Astrocyte (in vitro differentiated cells and primary cell): ENCODE results near the gene USP22. TPM values are rescaled to one million over a fixed set of nuclear protein-coding genes. Genes with fewer than 3 reads are reported as not detected.

ENCODE experiments used
- DNase-seq: peaks from one replicate; pipeline ENCODE4 v3.0.0-alpha.2; 2010; ENCODE audit warnings: low read depth
- FAIRE-seq: peaks from 2 replicates; lab custom pipeline; 2011; peaks lifted over from hg19 to GRCh38; lab: Jason Lieb, UNC
- H2AFZ ChIP-seq: 2 replicates; pipeline ENCODE4 v1.6.0; 2012; ENCODE audit warnings: low read depth, low read length, inconsistent platforms
- H3K27ac ChIP-seq: 2 replicates; pipeline ENCODE4 v1.5.1; 2011; ENCODE audit warnings: low read depth, low read length, inconsistent platforms
- H3K27me3 ChIP-seq: 2 replicates; pipeline ENCODE4 v1.6.0; 2011; ENCODE audit warnings: low read length, inconsistent platforms; ENCODE audit not compliant: insufficient read depth
- H3K36me3 ChIP-seq: 2 replicates; pipeline ENCODE4 v1.5.1; 2011; ENCODE audit warnings: low read length, inconsistent platforms; ENCODE audit not compliant: insufficient read depth
- H3K4me1 ChIP-seq: 2 replicates; pipeline ENCODE4 v1.5.1; 2011; ENCODE audit warnings: low read length, inconsistent platforms; ENCODE audit not compliant: insufficient read depth
- H3K4me2 ChIP-seq: 2 replicates; pipeline ENCODE4 v1.6.0; 2012; ENCODE audit warnings: low read length, inconsistent platforms
- H3K4me3 ChIP-seq: 2 replicates; pipeline ENCODE4 v1.5.1; 2011; ENCODE audit warnings: low read depth, mild to moderate bottlenecking, low read length, inconsistent platforms; ENCODE audit not compliant: insufficient read depth
- H3K79me2 ChIP-seq: 2 replicates; pipeline ENCODE4 v1.6.0; 2012; ENCODE audit warnings: mild to moderate bottlenecking, low read length, inconsistent platforms; ENCODE audit not compliant: insufficient read depth
- H3K9ac ChIP-seq: 2 replicates; pipeline ENCODE4 v1.6.0; 2012; ENCODE audit warnings: mild to moderate bottlenecking, low read length, inconsistent platforms
- H3K9me3 ChIP-seq: 2 replicates; pipeline ENCODE4 v1.5.1; 2012; ENCODE audit warnings: low read depth, mild to moderate bottlenecking, low read length, inconsistent platforms; ENCODE audit not compliant: insufficient read depth
- H4K20me1 ChIP-seq: 2 replicates; pipeline ENCODE4 v1.6.0; 2012; ENCODE audit warnings: low read length, inconsistent platforms; ENCODE audit not compliant: insufficient read depth
- H3K27ac Mint-ChIP-seq: one replicate; pipeline ENCODE4 v1.8.0; 2021; ENCODE audit warnings: mild to moderate bottlenecking, mixed read lengths; ENCODE audit not compliant: unreplicated experiment
- H3K27me3 Mint-ChIP-seq: one replicate; pipeline ENCODE4 v1.8.0; 2021; ENCODE audit warnings: low read depth, mixed read lengths; ENCODE audit not compliant: unreplicated experiment
- H3K36me3 Mint-ChIP-seq: one replicate; pipeline ENCODE4 v1.8.0; 2021; ENCODE audit warnings: low read depth, mixed read lengths; ENCODE audit not compliant: unreplicated experiment
- H3K4me1 Mint-ChIP-seq: one replicate; pipeline ENCODE4 v1.8.0; 2021; ENCODE audit warnings: low read depth, mixed read lengths; ENCODE audit not compliant: unreplicated experiment
- H3K4me3 Mint-ChIP-seq: one replicate; pipeline ENCODE4 v1.8.0; 2021; ENCODE audit warnings: mild to moderate bottlenecking, moderate library complexity, mixed read lengths; ENCODE audit not compliant: unreplicated experiment
- H3K9me3 Mint-ChIP-seq: one replicate; pipeline ENCODE4 v1.8.0; 2021; ENCODE audit warnings: mild to moderate bottlenecking, mixed read lengths; ENCODE audit not compliant: unreplicated experiment
- EZH2 ChIP-seq: IDR thresholded peaks from 2 replicates; pipeline ENCODE4 v1.6.1; 2012; ENCODE audit warnings: mild to moderate bottlenecking, low read length, inconsistent platforms; ENCODE audit not compliant: insufficient read depth
- total RNA-seq: library from RNA; stranded (reverse); gene quantifications from 2 replicates; pipeline ENCODE4 v1.2.1, GENCODE V29; 2021
- TF ChIP-seq, protein P1 (sequence below): IDR thresholded peaks from 2 replicates; pipeline ENCODE4 v1.5.1; 2011; ENCODE audit warnings: low read depth, mild to moderate bottlenecking, inconsistent platforms, low read length, moderate library complexity; ENCODE audit not compliant: insufficient read depth

USP22 gene
- total RNA-seq, 1 donor from 2014 or later = 266 TPM

DNA sequence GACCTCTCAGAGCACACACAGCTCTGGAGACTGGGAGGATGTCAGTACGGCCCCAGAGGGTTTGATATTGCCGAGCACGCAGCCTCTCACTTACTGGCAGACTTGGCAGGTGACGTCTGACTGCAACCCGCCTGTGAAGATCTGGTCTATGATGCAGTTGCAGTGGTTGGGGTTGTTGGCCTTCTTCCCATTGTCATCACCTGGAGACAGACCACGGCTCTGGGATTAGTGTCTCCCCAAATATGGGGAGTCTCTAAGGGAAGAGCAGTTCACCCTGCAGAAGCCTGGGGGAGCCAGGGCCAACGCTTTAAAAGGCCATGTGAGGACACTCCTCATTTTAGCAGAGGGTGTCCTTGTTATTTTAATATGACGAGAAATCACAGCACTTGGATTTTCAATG is 30.1 kb downstream of the USP22 start:
- Mint-ChIP-seq H3K27ac (no peak overlapping the region), H3K27me3 (no peaks in the 10 kb centered on the region), H3K4me1 (no peaks in the 10 kb centered on the region), H3K9me3 (no peaks in the 10 kb centered on the region), H3K36me3 (peaks cover 40% of the 10 kb centered on the region), H3K4me3 (no peak overlapping the region)
- TF ChIP-seq, protein P1, sequence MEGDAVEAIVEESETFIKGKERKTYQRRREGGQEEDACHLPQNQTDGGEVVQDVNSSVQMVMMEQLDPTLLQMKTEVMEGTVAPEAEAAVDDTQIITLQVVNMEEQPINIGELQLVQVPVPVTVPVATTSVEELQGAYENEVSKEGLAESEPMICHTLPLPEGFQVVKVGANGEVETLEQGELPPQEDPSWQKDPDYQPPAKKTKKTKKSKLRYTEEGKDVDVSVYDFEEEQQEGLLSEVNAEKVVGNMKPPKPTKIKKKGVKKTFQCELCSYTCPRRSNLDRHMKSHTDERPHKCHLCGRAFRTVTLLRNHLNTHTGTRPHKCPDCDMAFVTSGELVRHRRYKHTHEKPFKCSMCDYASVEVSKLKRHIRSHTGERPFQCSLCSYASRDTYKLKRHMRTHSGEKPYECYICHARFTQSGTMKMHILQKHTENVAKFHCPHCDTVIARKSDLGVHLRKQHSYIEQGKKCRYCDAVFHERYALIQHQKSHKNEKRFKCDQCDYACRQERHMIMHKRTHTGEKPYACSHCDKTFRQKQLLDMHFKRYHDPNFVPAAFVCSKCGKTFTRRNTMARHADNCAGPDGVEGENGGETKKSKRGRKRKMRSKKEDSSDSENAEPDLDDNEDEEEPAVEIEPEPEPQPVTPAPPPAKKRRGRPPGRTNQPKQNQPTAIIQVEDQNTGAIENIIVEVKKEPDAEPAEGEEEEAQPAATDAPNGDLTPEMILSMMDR = no peak
- TF ChIP-seq EZH2 = no peak
- H2AFZ ChIP-seq = no peak overlapping the region
- no peak overlapping the region for H3K4me3 ChIP-seq
- H3K79me2 ChIP-seq = peaks cover 94% of the 10 kb centered on the region
- H4K20me1 ChIP-seq = peaks cover 98% of the 10 kb centered on the region
- no peak overlapping the region for H3K9ac ChIP-seq
- H3K4me1 ChIP-seq = peaks cover 3% of the 10 kb centered on the region
- H3K4me2 ChIP-seq = no peak overlapping the region
- FAIRE-seq = no peak
- DNase-seq = no peak
- peaks cover 86% of the 10 kb centered on the region for H3K36me3 ChIP-seq
- no peaks in the 10 kb centered on the region for H3K27me3 ChIP-seq
- no peaks in the 10 kb centered on the region for H3K9me3 ChIP-seq
- H3K27ac ChIP-seq = no peak overlapping the region

DNA sequence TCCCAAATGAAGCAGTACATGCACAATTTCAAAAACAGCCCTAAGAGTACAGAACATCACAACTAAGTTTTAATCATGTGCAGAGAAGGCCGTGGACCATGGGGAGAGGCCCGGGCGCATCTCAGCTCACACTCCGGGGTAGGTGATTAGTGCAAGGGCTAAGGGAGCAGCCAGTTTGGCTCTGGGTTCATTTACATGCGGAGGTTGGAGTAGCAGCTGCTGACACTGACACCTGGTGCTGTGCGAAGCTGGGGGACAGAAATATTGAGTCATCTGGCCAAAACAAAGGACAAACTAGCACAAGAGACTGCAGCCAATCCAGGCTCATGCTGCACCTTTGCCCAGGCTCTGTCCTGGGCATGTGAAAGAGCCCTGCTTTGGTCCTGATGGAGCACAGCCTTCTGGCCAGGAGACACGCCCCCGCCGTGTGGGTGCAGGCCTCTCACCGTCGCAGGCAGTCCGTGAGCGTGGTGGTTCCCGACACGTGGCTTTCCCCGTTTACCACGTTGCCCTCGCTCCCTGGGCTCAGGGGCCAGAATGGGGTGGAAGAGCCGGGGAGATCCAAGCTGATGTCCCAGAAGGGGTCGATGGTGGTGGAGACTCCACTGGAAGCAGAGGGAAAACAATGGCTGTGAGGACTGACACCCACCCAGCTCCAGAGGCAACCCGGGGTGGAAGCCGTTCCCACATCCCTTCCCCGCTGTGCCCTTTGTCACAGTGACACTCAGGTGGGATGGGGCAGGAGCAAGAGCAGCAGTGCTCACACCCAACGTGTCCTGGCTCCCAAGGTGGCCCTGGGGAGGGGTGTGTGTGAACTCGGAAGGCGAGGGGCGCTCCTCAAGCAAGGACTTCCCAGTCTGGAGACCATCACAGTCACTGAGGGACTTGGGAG is 31.9 kb downstream of the USP22 start:
- no peak overlapping the region for H3K4me3 Mint-ChIP-seq
- peaks cover 4% of the 10 kb centered on the region for H3K4me1 ChIP-seq
- no peak for DNase-seq
- no peak overlapping the region for H3K9ac ChIP-seq
- H3K4me1 Mint-ChIP-seq = peaks cover 2% of the 10 kb centered on the region
- peaks cover 84% of the 10 kb centered on the region for H3K36me3 ChIP-seq
- TF ChIP-seq, protein P1 = no peak
- TF ChIP-seq EZH2 = no peak
- H3K27ac ChIP-seq = no peak overlapping the region
- H3K4me2 ChIP-seq = no peak overlapping the region
- no peak overlapping the region for H2AFZ ChIP-seq
- no peak overlapping the region for H3K4me3 ChIP-seq
- no peak for FAIRE-seq
- peaks cover 97% of the 10 kb centered on the region for H4K20me1 ChIP-seq
- H3K9me3 Mint-ChIP-seq = no peaks in the 10 kb centered on the region
- peaks cover 42% of the 10 kb centered on the region for H3K36me3 Mint-ChIP-seq
- no peaks in the 10 kb centered on the region for H3K27me3 ChIP-seq
- no peaks in the 10 kb centered on the region for H3K9me3 ChIP-seq
- peaks cover 92% of the 10 kb centered on the region for H3K79me2 ChIP-seq
- no peak overlapping the region for H3K27ac Mint-ChIP-seq
- no peaks in the 10 kb centered on the region for H3K27me3 Mint-ChIP-seq
